Measurements from ENCODE around the gene PTK7.

Gene PTK7

GRCh38 chr6:43163899-43164298 is 87.8 kb downstream of the PTK7 start:
- no peaks in the 10 kb centered on the region for H3K27me3 ChIP-seq (ENCODE audit: control insufficient read depth in 1 of 2, insufficient read depth in 2 of 2, low read length in 2 of 2)
- H3K9me3 ChIP-seq (ENCODE audit: low read length): no peaks in the 10 kb centered on the region
- H3K4me3 ChIP-seq (ENCODE audit: low read depth in 1 of 2, low read length in 2 of 2): no peak overlapping the region
- no peak overlapping the region for H3K27ac ChIP-seq (ENCODE audit: low read depth, low read length)
- no peaks in the 10 kb centered on the region for H3K4me1 ChIP-seq (ENCODE audit: insufficient read depth, low read length)
- H3K9ac ChIP-seq (ENCODE audit: low read length): no peak overlapping the region
- no peaks in the 10 kb centered on the region for H3K36me3 ChIP-seq (ENCODE audit: insufficient read depth, low read length)

DNA sequence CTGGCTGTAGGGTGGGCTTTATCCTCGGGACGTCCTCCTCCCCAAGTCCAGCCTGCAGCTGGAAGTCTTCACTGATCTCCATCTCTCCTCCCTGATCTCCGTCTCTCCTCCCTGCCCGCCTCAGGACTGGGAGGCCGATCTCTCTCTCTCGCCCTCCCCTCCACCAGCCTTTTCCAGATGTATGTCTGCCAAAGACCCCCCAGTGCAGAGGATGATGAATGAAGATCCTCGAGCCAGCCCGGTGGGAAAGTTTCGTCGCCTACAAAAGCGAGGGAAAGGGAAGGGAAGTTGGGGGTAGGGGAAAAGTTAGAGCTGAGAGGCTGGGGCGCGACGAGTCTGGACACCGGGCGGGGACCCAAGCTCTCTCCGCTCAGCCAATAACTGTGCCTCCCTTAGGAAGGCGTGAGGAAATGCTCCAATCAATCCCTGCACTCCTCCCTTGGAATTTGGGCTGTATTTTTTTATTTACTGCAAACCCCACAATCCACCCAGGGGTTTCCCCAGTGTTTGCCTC is 94.4 kb downstream of the PTK7 start:
- peak overlapping the region; percentile 99 for H3K27ac ChIP-seq (ENCODE audit: low read depth, low read length)
- peak overlapping the region; percentile 61 to 90 for H3K4me3 ChIP-seq (ENCODE audit: low read depth in 1 of 2, low read length in 2 of 2)
- H3K27me3 ChIP-seq (ENCODE audit: control insufficient read depth in 1 of 2, insufficient read depth in 2 of 2, low read length in 2 of 2): no peaks in the 10 kb centered on the region
- H3K36me3 ChIP-seq (ENCODE audit: insufficient read depth, low read length): peaks cover 12% of the 10 kb centered on the region
- H3K4me1 ChIP-seq (ENCODE audit: insufficient read depth, low read length): peaks cover 22% of the 10 kb centered on the region
- H3K9ac ChIP-seq (ENCODE audit: low read length): peak overlapping the region; percentile 85
- no peaks in the 10 kb centered on the region for H3K9me3 ChIP-seq (ENCODE audit: low read length)

DNA sequence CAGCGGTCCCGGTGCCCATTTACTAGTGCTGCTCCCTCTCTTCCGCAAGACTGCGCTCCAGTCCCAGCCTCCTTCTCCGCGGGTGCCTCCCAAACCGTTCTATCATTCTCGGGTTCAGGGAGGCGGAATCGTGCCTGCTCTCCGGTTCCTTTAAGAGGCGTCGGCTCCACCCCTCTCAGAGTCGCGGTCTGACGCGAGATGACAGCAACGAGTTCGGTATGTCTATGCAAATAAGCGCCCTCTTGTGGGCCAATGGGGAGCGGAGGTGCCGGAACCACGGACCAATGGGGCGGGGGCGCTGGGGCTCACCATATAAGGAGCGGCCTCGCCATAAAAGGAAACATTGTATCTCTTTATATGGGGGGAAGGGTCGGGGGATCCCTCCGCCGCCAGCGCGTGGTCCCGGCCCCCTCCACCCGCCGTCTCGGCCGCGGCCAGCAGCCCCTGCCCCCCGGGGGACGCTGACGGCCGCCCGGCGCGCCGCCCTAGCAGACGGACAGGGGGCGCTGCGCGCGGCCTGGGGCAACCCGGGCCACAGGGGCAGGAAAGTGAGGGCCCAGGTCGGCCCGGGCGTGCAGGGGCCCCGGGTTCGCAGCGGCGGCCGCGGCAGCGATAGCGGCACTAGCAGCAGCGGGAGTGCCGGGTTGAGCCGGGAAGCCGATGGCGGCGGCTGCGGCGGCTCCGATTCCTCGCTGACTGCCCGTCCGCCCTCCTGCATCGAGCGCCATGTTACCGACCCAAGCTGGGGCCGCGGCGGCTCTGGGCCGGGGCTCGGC is 95.0 kb downstream of the PTK7 start, which contains the start of gene SRF:
Gene SRF, plus strand, starts transcription at position 339 of the 776 bp plus-strand sequence. Its CDS starts 388 bp downstream, at position 727.
- H3K9ac ChIP-seq (ENCODE audit: low read length): peak within 1 kb of the TSS; percentile 98
- peak within 1 kb of the TSS; percentile 99 for H3K27ac ChIP-seq (ENCODE audit: low read depth, low read length)
- H3K27me3 ChIP-seq (ENCODE audit: control insufficient read depth in 1 of 2, insufficient read depth in 2 of 2, low read length in 2 of 2): no peaks in the 10 kb centered on the region
- no peaks in the 10 kb centered on the region for H3K9me3 ChIP-seq (ENCODE audit: low read length)
- peaks cover 29% of the 10 kb centered on the region for H3K4me1 ChIP-seq (ENCODE audit: insufficient read depth, low read length)
- H3K36me3 ChIP-seq (ENCODE audit: insufficient read depth, low read length): peaks cover 19% of the 10 kb centered on the region
- peak within 1 kb of the TSS; percentile 90 to 99 for H3K4me3 ChIP-seq (ENCODE audit: low read depth in 1 of 2, low read length in 2 of 2)

- no peaks in the 10 kb centered on the region for H3K9me3 ChIP-seq (ENCODE audit: low read length)
- H3K4me3 ChIP-seq (ENCODE audit: low read depth in 1 of 2, low read length in 2 of 2): peak overlapping the region; percentile 88 to 99
- H3K9ac ChIP-seq (ENCODE audit: low read length): peak overlapping the region; percentile 98
- peaks cover 24% of the 10 kb centered on the region for H3K36me3 ChIP-seq (ENCODE audit: insufficient read depth, low read length)
- peak overlapping the region; percentile 99 for H3K27ac ChIP-seq (ENCODE audit: low read depth, low read length)
- H3K4me1 ChIP-seq (ENCODE audit: insufficient read depth, low read length): peaks cover 33% of the 10 kb centered on the region
- H3K27me3 ChIP-seq (ENCODE audit: control insufficient read depth in 1 of 2, insufficient read depth in 2 of 2, low read length in 2 of 2): no peaks in the 10 kb centered on the region
These were observed 95.6 kb downstream of the PTK7 start for GRCh38 chr6:43171707-43172103.

DNA sequence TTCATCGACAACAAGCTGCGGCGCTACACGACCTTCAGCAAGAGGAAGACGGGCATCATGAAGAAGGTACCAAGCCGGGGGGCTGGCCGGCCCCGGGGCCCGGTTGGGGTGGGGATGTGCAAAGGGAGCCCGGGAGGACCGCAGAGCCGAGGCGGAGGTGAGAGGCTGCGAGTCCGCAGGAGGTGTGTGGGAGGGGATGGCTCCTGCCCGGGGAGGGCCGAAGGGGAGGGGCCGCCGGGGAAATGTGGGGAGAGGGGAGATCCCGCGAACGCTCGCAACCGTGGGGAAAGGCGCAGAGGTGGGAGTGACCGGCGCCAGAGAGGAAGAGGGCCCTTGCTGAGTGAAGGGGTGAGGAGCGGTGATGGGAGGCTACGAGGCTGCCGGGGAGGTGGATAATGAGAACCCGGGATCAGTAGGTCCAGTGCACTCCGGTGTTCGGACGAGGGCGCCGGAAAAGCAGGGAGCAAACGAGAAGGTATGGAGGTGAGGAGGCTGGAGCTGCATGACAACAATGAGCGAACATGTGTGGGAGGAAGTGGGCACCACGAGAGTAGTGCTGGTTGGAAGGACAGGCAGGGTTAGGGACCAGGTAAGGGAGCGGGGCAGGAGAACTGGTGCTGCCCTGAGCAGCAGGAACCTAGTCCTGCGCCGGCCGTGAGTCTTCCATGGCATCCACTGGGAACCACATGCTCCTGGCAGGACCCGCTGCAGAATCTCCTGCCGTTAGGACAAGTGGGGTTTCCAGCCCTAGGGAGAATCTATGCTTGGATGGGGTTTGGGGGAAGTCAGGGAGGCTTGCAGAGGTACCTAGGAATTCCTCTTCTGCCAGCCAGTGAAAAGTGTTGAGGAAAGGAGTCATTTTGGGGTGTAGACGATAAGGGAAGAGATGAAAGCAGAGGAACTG is 96.2 kb downstream of the PTK7 start:
- Histone ChIP-seq H3K9me3 (ENCODE audit: low read length) (no peaks in the 10 kb centered on the region), H3K27me3 (ENCODE audit: control insufficient read depth in 1 of 2, insufficient read depth in 2 of 2, low read length in 2 of 2) (no peaks in the 10 kb centered on the region), H3K4me1 (ENCODE audit: insufficient read depth, low read length) (peaks cover 33% of the 10 kb centered on the region), H3K36me3 (ENCODE audit: insufficient read depth, low read length) (peaks cover 30% of the 10 kb centered on the region), H3K9ac (ENCODE audit: low read length) (peak overlapping the region; percentile 98), H3K27ac (ENCODE audit: low read depth, low read length) (peak overlapping the region; percentile 99), H3K4me3 (ENCODE audit: low read depth in 1 of 2, low read length in 2 of 2) (peak overlapping the region; percentile 88 to 99)

DNA sequence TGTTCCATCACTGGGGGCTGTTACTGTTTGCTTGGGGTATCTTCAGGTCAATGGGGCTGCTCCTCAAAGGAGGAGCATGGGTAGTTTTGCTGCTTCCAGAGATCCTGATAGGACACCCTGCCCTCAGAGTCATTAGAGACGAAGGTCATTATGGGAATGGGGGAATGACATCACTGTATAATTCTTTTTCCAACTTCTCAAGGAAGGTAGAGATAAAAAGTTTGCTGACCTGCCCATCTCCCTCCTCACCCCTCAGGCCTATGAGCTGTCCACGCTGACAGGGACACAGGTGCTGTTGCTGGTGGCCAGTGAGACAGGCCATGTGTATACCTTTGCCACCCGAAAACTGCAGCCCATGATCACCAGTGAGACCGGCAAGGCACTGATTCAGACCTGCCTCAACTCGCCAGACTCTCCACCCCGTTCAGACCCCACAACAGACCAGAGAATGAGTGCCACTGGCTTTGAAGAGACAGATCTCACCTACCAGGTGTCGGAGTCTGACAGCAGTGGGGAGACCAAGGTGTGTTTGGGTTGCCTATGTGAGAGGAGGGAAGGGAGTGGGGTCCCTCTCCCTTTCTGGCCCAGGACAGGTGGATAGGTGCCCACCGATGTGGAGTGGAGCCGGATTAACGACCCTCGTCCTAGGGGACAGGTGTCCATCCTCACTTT is 97.6 kb downstream of the PTK7 start:
- H3K4me1 ChIP-seq (ENCODE audit: insufficient read depth, low read length): peaks cover 33% of the 10 kb centered on the region
- no peaks in the 10 kb centered on the region for H3K27me3 ChIP-seq (ENCODE audit: control insufficient read depth in 1 of 2, insufficient read depth in 2 of 2, low read length in 2 of 2)
- peak overlapping the region; percentile 88 to 99 for H3K4me3 ChIP-seq (ENCODE audit: low read depth in 1 of 2, low read length in 2 of 2)
- peak overlapping the region; percentile 99 for H3K27ac ChIP-seq (ENCODE audit: low read depth, low read length)
- no peaks in the 10 kb centered on the region for H3K9me3 ChIP-seq (ENCODE audit: low read length)
- peaks cover 40% of the 10 kb centered on the region for H3K36me3 ChIP-seq (ENCODE audit: insufficient read depth, low read length)
- H3K9ac ChIP-seq (ENCODE audit: low read length): peak overlapping the region; percentile 98

GRCh38 chr6:43174263-43175112 is 98.4 kb downstream of the PTK7 start:
- H3K27ac ChIP-seq (ENCODE audit: low read depth, low read length): peak overlapping the region; percentile 99
- peak overlapping the region; percentile 98 for H3K9ac ChIP-seq (ENCODE audit: low read length)
- peaks cover 33% of the 10 kb centered on the region for H3K4me1 ChIP-seq (ENCODE audit: insufficient read depth, low read length)
- peaks cover 48% of the 10 kb centered on the region for H3K36me3 ChIP-seq (ENCODE audit: insufficient read depth, low read length)
- H3K27me3 ChIP-seq (ENCODE audit: control insufficient read depth in 1 of 2, insufficient read depth in 2 of 2, low read length in 2 of 2): no peaks in the 10 kb centered on the region
- H3K4me3 ChIP-seq (ENCODE audit: low read depth in 1 of 2, low read length in 2 of 2): peak overlapping the region; percentile 88 to 99
- H3K9me3 ChIP-seq (ENCODE audit: low read length): no peaks in the 10 kb centered on the region

DNA sequence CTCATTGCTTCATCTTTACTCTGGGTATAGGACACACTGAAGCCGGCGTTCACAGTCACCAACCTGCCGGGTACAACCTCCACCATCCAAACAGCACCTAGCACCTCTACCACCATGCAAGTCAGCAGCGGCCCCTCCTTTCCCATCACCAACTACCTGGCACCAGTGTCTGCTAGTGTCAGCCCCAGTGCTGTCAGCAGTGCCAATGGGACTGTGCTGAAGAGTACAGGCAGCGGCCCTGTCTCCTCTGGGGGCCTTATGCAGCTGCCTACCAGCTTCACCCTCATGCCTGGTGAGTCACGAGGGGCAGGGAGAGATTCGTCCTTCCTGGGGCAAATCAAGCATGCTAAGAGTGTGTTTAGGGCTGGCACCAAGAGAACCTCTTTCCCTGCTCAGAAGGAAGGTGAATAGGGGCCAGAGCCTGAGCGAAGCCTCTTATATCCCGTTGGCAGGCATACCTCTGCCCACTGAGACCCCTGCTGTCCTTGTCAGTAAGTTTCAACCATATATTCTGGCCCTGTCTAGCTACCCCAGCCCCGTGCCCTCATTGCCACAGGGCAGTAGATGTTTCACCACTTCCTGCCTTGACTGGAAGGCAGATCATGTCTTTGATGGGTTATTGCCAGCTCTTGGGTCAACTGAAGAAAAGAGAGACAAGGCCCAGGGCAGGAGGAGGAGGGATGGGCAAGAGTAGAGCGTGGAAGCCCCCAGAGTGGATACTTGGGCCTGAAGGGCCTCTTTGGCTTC is 99.7 kb downstream of the PTK7 start:
- Histone ChIP-seq H3K36me3 (ENCODE audit: insufficient read depth, low read length) (peaks cover 57% of the 10 kb centered on the region), H3K4me1 (ENCODE audit: insufficient read depth, low read length) (peaks cover 33% of the 10 kb centered on the region), H3K4me3 (ENCODE audit: low read depth in 1 of 2, low read length in 2 of 2) (no peak overlapping the region), H3K27ac (ENCODE audit: low read depth, low read length) (peak overlapping the region; percentile 99), H3K9me3 (ENCODE audit: low read length) (no peaks in the 10 kb centered on the region), H3K9ac (ENCODE audit: low read length) (no peak overlapping the region), H3K27me3 (ENCODE audit: control insufficient read depth in 1 of 2, insufficient read depth in 2 of 2, low read length in 2 of 2) (no peaks in the 10 kb centered on the region)

DNA sequence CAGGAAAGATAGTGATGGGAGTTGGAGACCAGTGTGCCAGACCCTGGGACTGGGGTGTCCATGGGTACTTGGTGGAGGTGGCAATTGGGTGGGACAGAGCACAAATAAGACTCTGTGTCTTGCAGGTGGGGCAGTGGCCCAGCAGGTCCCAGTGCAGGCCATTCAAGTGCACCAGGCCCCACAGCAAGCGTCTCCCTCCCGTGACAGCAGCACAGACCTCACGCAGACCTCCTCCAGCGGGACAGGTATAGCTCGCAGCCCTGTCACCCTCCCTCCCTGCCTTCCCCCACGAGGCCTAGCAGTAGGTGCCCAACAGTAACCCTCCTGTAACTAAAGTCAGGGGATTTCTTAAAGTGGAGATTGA is 100.3 kb downstream of the PTK7 start:
- Histone ChIP-seq H3K27ac (ENCODE audit: low read depth, low read length) (no peak overlapping the region), H3K36me3 (ENCODE audit: insufficient read depth, low read length) (peaks cover 59% of the 10 kb centered on the region)

GRCh38 chr6:43178150-43178549 is 102.0 kb downstream of the PTK7 start:
- Histone ChIP-seq H3K36me3 (ENCODE audit: insufficient read depth, low read length) (peaks cover 59% of the 10 kb centered on the region), H3K9me3 (ENCODE audit: low read length) (no peaks in the 10 kb centered on the region), H3K27me3 (ENCODE audit: control insufficient read depth in 1 of 2, insufficient read depth in 2 of 2, low read length in 2 of 2) (no peaks in the 10 kb centered on the region), H3K4me3 (ENCODE audit: low read depth in 1 of 2, low read length in 2 of 2) (no peak overlapping the region), H3K9ac (ENCODE audit: low read length) (no peak overlapping the region), H3K27ac (ENCODE audit: low read depth, low read length) (no peak overlapping the region), H3K4me1 (ENCODE audit: insufficient read depth, low read length) (peaks cover 44% of the 10 kb centered on the region)

More for the DNA sequence above, 100.3 kb downstream of the PTK7 start:
- Histone ChIP-seq H3K9me3 (ENCODE audit: low read length) (no peaks in the 10 kb centered on the region), H3K9ac (ENCODE audit: low read length) (no peak overlapping the region), H3K4me3 (ENCODE audit: low read depth in 1 of 2, low read length in 2 of 2) (no peak overlapping the region), H3K4me1 (ENCODE audit: insufficient read depth, low read length) (peaks cover 35% of the 10 kb centered on the region), H3K27me3 (ENCODE audit: control insufficient read depth in 1 of 2, insufficient read depth in 2 of 2, low read length in 2 of 2) (no peaks in the 10 kb centered on the region)
